Activated CD8-positive, alpha-beta T cell treated with anti-CD3 and anti-CD28 coated beads for 36 hours (primary cell): ENCODE results near the gene SDF2. TPM values are rescaled to one million over a fixed set of nuclear protein-coding genes. Genes with fewer than 3 reads are reported as not detected.

ENCODE experiments used
- ATAC-seq: fragments of 200-7000 bp; cut with Tn5 transposase; one replicate; pipeline ENCODE4 v1.10.0; 2021; ENCODE audit warnings: mild to moderate bottlenecking, moderate library complexity
- CTCF ChIA-PET: fragments of 350-600 bp; sonication (Branson Sonifier 250); formaldehyde crosslinking; loops from one replicate; lab custom pipeline; 2021; ENCODE audit warnings: antibody characterized with exemption; lab: Charles Lee
- POLR2A ChIA-PET: fragments of 350-600 bp; sonication (Branson Sonifier 250); formaldehyde crosslinking; loops from one replicate; lab custom pipeline; 2021; ENCODE audit warnings: antibody characterized with exemption; lab: Charles Lee
- DNase-seq: peaks from one replicate; pipeline ENCODE4 v3.0.0-alpha.2; 2020
- H3K27ac Mint-ChIP-seq: one replicate; pipeline ENCODE4 v1.8.0; 2021; ENCODE audit warnings: mild to moderate bottlenecking, mixed read lengths
- H3K27me3 Mint-ChIP-seq: one replicate; pipeline ENCODE4 v1.8.0; 2021; ENCODE audit warnings: mixed read lengths
- H3K36me3 Mint-ChIP-seq: one replicate; pipeline ENCODE4 v1.8.0; 2021; ENCODE audit warnings: low read depth, mixed read lengths
- H3K4me1 Mint-ChIP-seq: one replicate; pipeline ENCODE4 v1.8.0; 2021; ENCODE audit warnings: low read depth, mixed read lengths
- H3K4me3 Mint-ChIP-seq: one replicate; pipeline ENCODE4 v1.8.0; 2021; ENCODE audit warnings: mild to moderate bottlenecking, moderate library complexity, mixed read lengths
- H3K9me3 Mint-ChIP-seq: one replicate; pipeline ENCODE4 v1.8.0; 2021; ENCODE audit warnings: mixed read lengths
- intact Hi-C: fragments of 100-400 bp; cut with micrococcal nuclease; formaldehyde crosslinking; loops from one replicate; pipeline ENCODE4 v1.10.0; 2022
- total RNA-seq, 2 experiments: library from RNA; stranded (reverse); gene quantifications; one replicate each; pipeline ENCODE4 v1.2.3, GENCODE V29; 2021
- TF ChIP-seq, protein P1 (sequence below): fragments of 200-600 bp; IDR thresholded peaks from one replicate; pipeline ENCODE4 v1.8.0; 2022; ENCODE audit warnings: antibody characterized with exemption, mild to moderate bottlenecking

SDF2 gene
- total RNA-seq, 2 experiments from 2014 or later: 37.4 to 39.0 TPM

DNA sequence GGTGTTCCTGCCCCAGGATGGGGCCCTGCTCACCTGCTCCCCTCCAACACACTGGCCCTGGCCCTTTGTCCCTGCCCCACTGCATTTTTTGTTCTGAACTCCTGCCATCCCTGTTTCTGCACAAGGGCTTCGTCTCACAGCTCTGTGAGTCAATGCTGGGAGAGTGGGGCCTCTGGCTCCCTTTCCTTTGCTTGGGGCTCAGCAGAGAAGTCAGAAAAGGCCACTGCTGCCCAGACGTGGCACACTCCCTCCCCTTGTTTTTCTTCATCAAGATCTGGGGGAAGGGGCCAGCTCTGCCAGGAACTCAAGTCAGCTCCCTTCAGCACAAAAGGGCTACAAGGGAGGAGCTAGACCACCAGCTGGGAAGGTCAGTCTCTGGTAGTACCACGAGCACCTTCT lies 41.0 kb upstream of the SDF2 start:
- TF ChIP-seq, protein P1, sequence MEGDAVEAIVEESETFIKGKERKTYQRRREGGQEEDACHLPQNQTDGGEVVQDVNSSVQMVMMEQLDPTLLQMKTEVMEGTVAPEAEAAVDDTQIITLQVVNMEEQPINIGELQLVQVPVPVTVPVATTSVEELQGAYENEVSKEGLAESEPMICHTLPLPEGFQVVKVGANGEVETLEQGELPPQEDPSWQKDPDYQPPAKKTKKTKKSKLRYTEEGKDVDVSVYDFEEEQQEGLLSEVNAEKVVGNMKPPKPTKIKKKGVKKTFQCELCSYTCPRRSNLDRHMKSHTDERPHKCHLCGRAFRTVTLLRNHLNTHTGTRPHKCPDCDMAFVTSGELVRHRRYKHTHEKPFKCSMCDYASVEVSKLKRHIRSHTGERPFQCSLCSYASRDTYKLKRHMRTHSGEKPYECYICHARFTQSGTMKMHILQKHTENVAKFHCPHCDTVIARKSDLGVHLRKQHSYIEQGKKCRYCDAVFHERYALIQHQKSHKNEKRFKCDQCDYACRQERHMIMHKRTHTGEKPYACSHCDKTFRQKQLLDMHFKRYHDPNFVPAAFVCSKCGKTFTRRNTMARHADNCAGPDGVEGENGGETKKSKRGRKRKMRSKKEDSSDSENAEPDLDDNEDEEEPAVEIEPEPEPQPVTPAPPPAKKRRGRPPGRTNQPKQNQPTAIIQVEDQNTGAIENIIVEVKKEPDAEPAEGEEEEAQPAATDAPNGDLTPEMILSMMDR: no peak
- Mint-ChIP-seq H3K27ac (peak overlapping the region; percentile 5), H3K9me3 (no peaks in the 10 kb centered on the region), H3K4me1 (no peaks in the 10 kb centered on the region), H3K36me3 (peaks cover 31% of the 10 kb centered on the region), H3K4me3 (no peak overlapping the region), H3K27me3 (no peaks in the 10 kb centered on the region)
- POLR2A ChIA-PET: interaction anchor here (1.1 to 1.6 kb wide), 3 partner anchors 8 to 126 kb away, joined by 3 to 5 read pairs (median 3); partner anchors contain the start of gene ALDOC
- DNase-seq (no peak), ATAC-seq (no peak)
- CTCF ChIA-PET: no interaction called here
- intact Hi-C loops: no loop called here

DNA sequence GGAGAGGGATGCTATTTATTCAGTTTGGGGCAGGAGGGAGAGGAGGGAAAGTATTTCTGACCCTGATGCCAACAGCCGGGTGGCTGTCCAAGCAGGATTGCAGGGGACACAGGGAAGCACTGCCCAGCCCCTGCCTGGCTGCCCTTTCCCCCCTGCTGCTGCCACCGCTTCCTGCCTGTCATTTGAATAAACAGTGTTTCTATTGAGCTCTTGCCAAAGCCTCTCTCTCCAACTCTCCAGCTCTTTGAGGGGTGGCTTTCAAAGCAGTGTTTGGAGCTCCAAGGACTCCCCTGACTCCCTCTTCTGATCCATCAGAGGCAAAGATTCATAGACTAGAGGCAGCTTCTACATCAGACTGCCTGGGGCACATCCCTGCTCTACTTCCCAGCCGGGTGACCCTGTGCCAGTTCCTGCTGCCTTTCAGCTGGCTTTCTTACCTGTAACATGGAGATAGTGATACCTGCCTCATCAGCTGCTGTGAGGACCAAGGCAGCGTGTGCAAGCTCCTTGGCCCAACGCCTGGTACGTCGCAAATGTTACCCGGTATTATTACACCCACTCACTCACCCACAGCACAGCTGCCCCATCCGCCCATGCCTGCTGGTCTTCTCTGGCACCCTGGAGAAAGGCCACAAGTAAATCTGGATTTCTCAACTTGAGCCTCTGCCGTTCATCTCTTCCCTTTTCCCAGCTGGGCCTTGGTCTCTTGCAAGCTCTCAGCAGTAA lies 40.5 kb upstream of the SDF2 start:
- peaks cover 27% of the 10 kb centered on the region for H3K36me3 Mint-ChIP-seq
- H3K9me3 Mint-ChIP-seq: no peaks in the 10 kb centered on the region
- ChIA-PET CTCF (interaction anchor here (1.0 kb wide), 1 partner anchor 27 kb away, joined by 4 read pairs; no protein-coding TSS in a partner anchor), POLR2A (interaction anchor here (1.1 to 2.7 kb wide), 3 partner anchors 8 to 24 kb away, joined by 3 to 14 read pairs (median 5); no protein-coding TSS in a partner anchor)
- intact Hi-C loops: no loop called here
- no peaks in the 10 kb centered on the region for H3K27me3 Mint-ChIP-seq
- TF ChIP-seq, protein P1: no peak
- ATAC-seq (no peak), DNase-seq (no peak)
- no peak overlapping the region for H3K4me3 Mint-ChIP-seq
- H3K27ac Mint-ChIP-seq: peak overlapping the region; percentile 5
- H3K4me1 Mint-ChIP-seq: no peaks in the 10 kb centered on the region

DNA sequence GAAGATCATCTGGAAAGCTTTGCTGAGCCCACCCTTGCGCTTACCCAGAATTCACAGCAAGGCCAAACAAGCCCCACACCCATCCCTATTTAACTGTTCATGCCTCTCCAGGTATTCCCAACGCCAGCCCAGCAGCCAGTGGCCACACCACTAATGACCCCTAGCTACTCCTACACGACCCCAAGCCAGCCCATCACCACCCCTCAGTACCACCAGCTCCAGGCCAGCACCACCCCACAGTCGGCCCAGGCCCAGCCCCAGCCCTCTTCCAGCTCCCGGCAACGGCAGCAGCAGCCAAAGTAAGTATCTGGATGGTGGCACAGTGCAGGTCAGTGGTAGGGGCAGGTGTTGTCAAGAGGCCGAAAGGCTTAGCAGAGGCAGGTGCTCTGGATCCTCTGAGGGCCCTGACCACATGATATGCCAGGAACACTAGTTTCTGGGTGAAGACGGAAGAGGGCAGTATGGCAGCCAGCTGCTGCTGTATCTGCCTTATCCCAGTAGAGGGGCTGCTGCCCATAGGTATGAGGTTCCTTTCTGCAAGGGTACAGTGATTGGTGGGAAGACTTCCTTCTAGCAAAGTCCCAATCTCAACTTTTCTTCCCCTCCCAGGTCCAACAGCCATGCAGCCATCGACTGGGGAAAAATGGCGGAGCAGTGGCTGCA lies 39.3 kb upstream of the SDF2 start:
- Mint-ChIP-seq H3K27me3 (no peaks in the 10 kb centered on the region), H3K4me1 (no peaks in the 10 kb centered on the region), H3K9me3 (no peaks in the 10 kb centered on the region), H3K4me3 (no peak overlapping the region), H3K27ac (no peak overlapping the region), H3K36me3 (peaks cover 33% of the 10 kb centered on the region)
- intact Hi-C loops: no loop called here
- TF ChIP-seq, protein P1: no peak
- ChIA-PET CTCF (no interaction called here), POLR2A (interaction anchor here (1.3 to 2.7 kb wide), 3 partner anchors 9 to 90 kb away, joined by 3 to 14 read pairs (median 5); no protein-coding TSS in a partner anchor)
- DNase-seq (no peak), ATAC-seq (no peak)

DNA sequence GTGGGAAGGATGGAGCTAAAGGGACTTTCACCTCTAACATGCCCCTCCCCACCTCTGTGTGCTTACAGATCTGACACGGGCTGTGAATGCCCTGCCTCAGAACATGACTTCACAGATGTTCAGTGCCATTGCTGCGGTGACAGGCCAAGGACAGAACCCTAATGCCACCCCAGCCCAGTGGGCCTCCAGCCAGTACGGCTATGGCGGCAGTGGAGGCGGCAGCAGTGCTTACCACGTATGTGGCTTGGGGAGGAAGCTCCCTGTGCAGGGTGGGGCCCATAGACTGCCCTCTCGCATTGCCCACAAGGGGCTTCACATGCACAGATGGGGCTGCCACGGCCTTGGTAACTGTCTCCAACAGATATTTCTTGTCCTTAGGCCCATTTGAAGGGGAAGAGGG lies 38.6 kb upstream of the SDF2 start:
- intact Hi-C loops: no loop called here
- no peak overlapping the region for H3K4me3 Mint-ChIP-seq
- CTCF ChIA-PET: no interaction called here

More for the DNA sequence above, 38.6 kb upstream of the SDF2 start:
- TF ChIP-seq, protein P1: no peak
- POLR2A ChIA-PET: interaction anchor here (1.3 to 2.7 kb wide), 3 partner anchors 9 to 89 kb away, joined by 3 to 14 read pairs (median 5); no protein-coding TSS in a partner anchor
- Mint-ChIP-seq H3K27ac (no peak overlapping the region), H3K4me1 (no peaks in the 10 kb centered on the region), H3K27me3 (no peaks in the 10 kb centered on the region), H3K9me3 (no peaks in the 10 kb centered on the region), H3K36me3 (peaks cover 37% of the 10 kb centered on the region)
- DNase-seq: no peak
- no peak for ATAC-seq
